ACC112 (cell line): Measurements from ENCODE around the gene HOXD9.

ENCODE experiments used
- H2AFZ ChIP-seq: fragments of 200-600 bp; sonication (generic); one replicate; pipeline ENCODE4 v1.6.0; 2017; ENCODE audit warnings: antibody characterized with exemption, low read length; ENCODE audit not compliant: unreplicated experiment
- H3K27ac ChIP-seq: fragments of 200-600 bp; sonication (generic); 2 replicates; pipeline ENCODE4 v1.5.1; 2014; ENCODE audit warnings: low read depth, mild to moderate bottlenecking, antibody characterized with exemption, low read length, moderate library complexity
- H3K27me3 ChIP-seq: fragments of 200-600 bp; sonication (generic); 2 replicates; pipeline ENCODE4 v1.6.1; 2014; ENCODE audit warnings: mild to moderate bottlenecking, antibody characterized with exemption, low read length, moderate library complexity, mixed read lengths; ENCODE audit not compliant: insufficient read depth
- H3K36me3 ChIP-seq: fragments of 200-600 bp; sonication (generic); 2 replicates; pipeline ENCODE4 v1.6.1; 2016; ENCODE audit warnings: mild to moderate bottlenecking, antibody characterized with exemption, low read length, moderate library complexity, mixed read lengths; ENCODE audit not compliant: insufficient read depth
- H3K4me1 ChIP-seq: fragments of 200-600 bp; sonication (generic); one replicate; pipeline ENCODE4 v1.6.1; 2016; ENCODE audit warnings: low read length, mixed read lengths; ENCODE audit not compliant: insufficient read depth, unreplicated experiment, control insufficient read depth
- H3K4me3 ChIP-seq: fragments of 200-600 bp; sonication (generic); 2 replicates; pipeline ENCODE4 v1.5.1; 2014; ENCODE audit warnings: mild to moderate bottlenecking, low read depth, low read length
- H3K79me2 ChIP-seq: fragments of 200-600 bp; sonication (generic); one replicate; pipeline ENCODE4 v1.6.0; 2016; ENCODE audit warnings: low read length; ENCODE audit not compliant: control insufficient read depth, unreplicated experiment, insufficient read depth

The HOXD9 gene

DNA sequence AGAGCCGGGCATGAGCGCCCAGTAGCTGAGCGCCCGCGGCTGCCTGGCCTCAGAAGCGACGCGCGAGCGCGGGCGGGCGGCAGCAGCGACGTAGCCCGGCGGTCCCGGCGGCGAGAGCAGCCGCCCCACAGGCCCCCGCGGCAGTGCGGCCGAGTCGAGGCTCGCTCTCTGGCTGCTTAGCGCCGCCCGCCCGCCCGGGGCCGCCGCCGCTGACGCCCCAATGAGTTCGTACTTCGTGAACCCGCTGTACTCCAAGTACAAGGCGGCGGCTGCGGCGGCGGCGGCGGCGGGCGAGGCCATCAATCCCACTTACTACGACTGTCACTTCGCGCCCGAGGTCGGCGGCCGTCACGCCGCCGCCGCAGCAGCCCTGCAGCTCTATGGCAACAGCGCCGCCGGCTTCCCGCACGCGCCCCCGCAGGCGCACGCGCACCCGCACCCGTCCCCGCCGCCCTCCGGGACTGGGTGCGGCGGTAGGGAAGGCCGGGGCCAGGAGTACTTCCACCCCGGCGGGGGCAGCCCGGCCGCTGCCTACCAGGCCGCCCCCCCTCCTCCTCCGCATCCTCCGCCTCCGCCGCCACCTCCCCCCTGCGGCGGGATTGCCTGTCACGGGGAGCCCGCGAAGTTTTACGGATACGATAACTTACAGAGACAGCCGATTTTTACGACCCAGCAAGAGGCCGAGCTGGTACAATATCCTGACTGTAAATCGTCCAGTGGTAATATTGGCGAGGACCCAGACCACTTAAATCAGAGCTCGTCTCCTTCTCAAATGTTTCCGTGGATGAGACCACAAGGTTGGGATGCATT, 7.8 kb downstream of the HOXD9 start:
- Histone ChIP-seq H3K4me3 (peak overlapping the region; percentile 79), H3K4me1 (peaks cover 26% of the 10 kb centered on the region), H3K27ac (peak overlapping the region; percentile 74), H3K36me3 (peaks cover 4% of the 10 kb centered on the region; the same call in 1 of the 2 replicates), H2AFZ (peak overlapping the region; percentile 80), H3K79me2 (peaks cover 27% of the 10 kb centered on the region), H3K27me3 (no peaks in the 10 kb centered on the region)

GRCh38 chr2:176130957-176131847, 8.7 kb downstream of the HOXD9 start:
- Histone ChIP-seq H3K4me3 (peak overlapping the region; percentile 79), H3K36me3 (peaks cover 4% of the 10 kb centered on the region; the same call in 1 of the 2 replicates), H3K27ac (peak overlapping the region; percentile 74), H3K79me2 (peaks cover 27% of the 10 kb centered on the region), H2AFZ (peak overlapping the region; percentile 19), H3K4me1 (peaks cover 30% of the 10 kb centered on the region), H3K27me3 (no peaks in the 10 kb centered on the region)

- H3K4me1 ChIP-seq, result peaks cover 30% of the 10 kb centered on the region
- H3K36me3 ChIP-seq, result peaks cover 4% of the 10 kb centered on the region; the same call in 1 of the 2 replicates
- H3K79me2 ChIP-seq, result peaks cover 33% of the 10 kb centered on the region
- no peak overlapping the region for H2AFZ ChIP-seq
- H3K27me3 ChIP-seq, result no peaks in the 10 kb centered on the region
- peak overlapping the region; percentile 74; the same call in 1 of the 2 replicates for H3K27ac ChIP-seq
- peak overlapping the region; percentile 79 for H3K4me3 ChIP-seq
Observed at GRCh38 chr2:176131848-176132158, 9.3 kb downstream of the HOXD9 start.

DNA sequence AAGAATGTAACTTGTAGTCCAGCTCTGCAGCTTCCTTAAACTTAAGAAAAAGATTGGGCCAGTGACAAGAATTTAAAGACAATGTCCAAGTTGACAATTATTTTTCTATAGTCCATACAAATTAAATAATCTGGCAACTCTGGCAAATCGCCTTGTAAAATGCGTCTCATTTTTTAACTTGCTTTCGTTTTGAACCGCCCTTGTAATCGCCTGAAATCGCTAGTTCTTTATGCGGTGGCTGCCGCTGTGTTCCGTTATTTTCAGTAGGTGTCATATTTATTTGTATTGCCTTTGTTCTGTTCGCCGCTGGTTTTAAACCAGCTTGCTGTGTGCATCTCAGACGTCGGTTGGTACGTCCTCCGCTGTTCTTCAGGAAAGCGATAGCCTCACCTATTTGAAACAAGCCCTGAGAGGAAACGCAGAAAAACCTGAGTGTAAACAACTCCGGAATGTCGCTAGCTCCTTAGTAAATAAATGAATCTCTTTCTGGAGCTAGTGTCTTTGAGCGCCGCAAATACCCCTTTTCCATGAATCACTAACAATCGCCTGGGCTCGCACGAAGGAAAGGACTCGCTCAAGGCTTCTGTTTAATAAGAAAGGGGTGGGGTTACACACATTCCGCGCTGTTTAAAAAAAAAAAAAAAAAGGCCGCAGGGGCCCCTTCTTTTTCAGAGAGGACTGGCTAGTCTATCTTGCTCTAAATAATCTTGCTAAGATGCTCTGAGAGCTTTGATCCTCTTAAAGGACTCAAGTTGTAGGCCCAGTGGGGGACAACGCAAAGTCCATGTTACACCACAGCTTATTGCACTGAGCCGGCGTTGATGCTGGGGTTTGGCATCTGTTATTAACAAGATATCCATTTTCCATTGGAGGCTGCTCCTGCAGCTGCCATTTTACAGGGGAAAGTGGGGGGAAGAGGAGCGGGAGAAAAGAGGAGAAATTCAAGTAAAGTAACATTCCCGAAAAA, 10.0 kb downstream of the HOXD9 start:
- Histone ChIP-seq H3K4me3 (peak overlapping the region; percentile 31), H3K36me3 (peaks cover 4% of the 10 kb centered on the region; the same call in 1 of the 2 replicates), H3K27ac (no peak overlapping the region), H3K27me3 (no peaks in the 10 kb centered on the region), H3K79me2 (peaks cover 40% of the 10 kb centered on the region), H3K4me1 (peaks cover 30% of the 10 kb centered on the region), H2AFZ (no peak overlapping the region)

- no peak overlapping the region for H3K27ac ChIP-seq
- H3K27me3 ChIP-seq, result no peaks in the 10 kb centered on the region
- peaks cover 4% of the 10 kb centered on the region; the same call in 1 of the 2 replicates for H3K36me3 ChIP-seq
- H2AFZ ChIP-seq, result no peak overlapping the region
- no peak overlapping the region for H3K4me3 ChIP-seq
- peaks cover 49% of the 10 kb centered on the region for H3K79me2 ChIP-seq
- H3K4me1 ChIP-seq, result peaks cover 31% of the 10 kb centered on the region
Observed at GRCh38 chr2:176133389-176133788, 10.9 kb downstream of the HOXD9 start.

GRCh38 chr2:176134035-176134434, 11.5 kb downstream of the HOXD9 start:
- H2AFZ ChIP-seq, result no peak overlapping the region
- H3K27me3 ChIP-seq, result no peaks in the 10 kb centered on the region
- no peak overlapping the region for H3K4me3 ChIP-seq
- 0 out of 2 replicates have a peak overlapping the region, but pooled peaks have one; percentile 88 for H3K27ac ChIP-seq
- H3K79me2 ChIP-seq, result peaks cover 56% of the 10 kb centered on the region
- H3K36me3 ChIP-seq, result peaks cover 4% of the 10 kb centered on the region; the same call in 1 of the 2 replicates
- peaks cover 37% of the 10 kb centered on the region for H3K4me1 ChIP-seq

DNA sequence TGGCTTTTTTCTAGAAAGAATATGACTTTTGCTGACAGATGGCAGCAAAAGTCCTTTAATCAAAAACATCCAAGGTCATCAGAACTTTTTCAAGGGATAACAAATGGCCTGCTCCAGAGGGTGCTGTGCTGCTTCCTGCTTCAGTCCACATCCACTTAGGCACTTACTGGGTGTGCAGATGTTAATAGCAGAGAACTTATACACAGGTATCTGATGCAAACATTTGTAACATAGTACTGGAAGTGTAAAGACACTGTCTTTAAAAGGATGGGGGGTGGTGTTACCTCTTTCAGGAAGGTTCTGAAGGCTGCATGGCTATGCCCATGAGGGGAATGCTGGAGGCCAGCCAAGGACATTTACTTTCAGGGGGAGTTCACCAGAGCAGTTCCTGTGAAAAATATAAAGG, 12.5 kb downstream of the HOXD9 start:
- H3K4me1 ChIP-seq, result peaks cover 37% of the 10 kb centered on the region
- H3K4me3 ChIP-seq, result peak overlapping the region; percentile 83
- peaks cover 62% of the 10 kb centered on the region for H3K79me2 ChIP-seq
- peaks cover 4% of the 10 kb centered on the region; the same call in 1 of the 2 replicates for H3K36me3 ChIP-seq
- no peaks in the 10 kb centered on the region for H3K27me3 ChIP-seq
- H3K27ac ChIP-seq, result peak overlapping the region; percentile 88
- peak overlapping the region; percentile 43 for H2AFZ ChIP-seq

GRCh38 chr2:176136374-176137251, 14.1 kb downstream of the HOXD9 start:
- H3K27ac ChIP-seq, result peak overlapping the region; percentile 88
- H2AFZ ChIP-seq, result peak overlapping the region; percentile 68
- no peaks in the 10 kb centered on the region for H3K27me3 ChIP-seq

DNA sequence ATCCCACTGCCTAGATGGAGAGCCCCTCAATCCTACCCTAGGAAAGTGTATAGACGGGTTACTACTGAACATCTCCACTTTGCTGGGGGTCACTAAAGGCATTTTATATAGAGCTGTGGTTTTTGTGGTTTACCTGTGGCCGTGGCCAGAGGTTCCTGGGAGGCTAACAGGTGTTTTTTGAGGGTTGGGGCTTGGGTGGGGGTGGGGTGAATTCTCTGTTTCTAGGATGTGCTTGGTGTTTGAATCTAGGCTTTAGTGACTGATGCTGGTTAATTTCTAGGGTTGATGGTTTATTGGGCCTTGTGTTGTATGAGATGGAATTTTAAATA, 14.7 kb downstream of the HOXD9 start:
- Histone ChIP-seq H3K4me3 (peak overlapping the region; percentile 83), H2AFZ (peak overlapping the region; percentile 68), H3K79me2 (peaks cover 61% of the 10 kb centered on the region), H3K27ac (peak overlapping the region; percentile 88), H3K36me3 (peaks cover 1% of the 10 kb centered on the region; the same call in 1 of the 2 replicates), H3K27me3 (no peaks in the 10 kb centered on the region), H3K4me1 (peaks cover 36% of the 10 kb centered on the region)

More at GRCh38 chr2:176136374-176137251, 14.1 kb downstream of the HOXD9 start:
- Histone ChIP-seq H3K79me2 (peaks cover 59% of the 10 kb centered on the region), H3K4me3 (peak overlapping the region; percentile 83), H3K36me3 (peaks cover 4% of the 10 kb centered on the region; the same call in 1 of the 2 replicates), H3K4me1 (peaks cover 36% of the 10 kb centered on the region)
